Stomach (tissue), 4 donors: ENCODE measurements around the gene ACBD3.

Experiments
- CTCF ChIP-seq, 7 experiments: fragments of 450-650 bp in 4 of 7; fragments of 200-600 bp in 3 of 7; sonication (generic) in 3 of 7; IDR thresholded peaks; one replicate each; pipeline ENCODE4 v1.5.1; 2016 to 2019; ENCODE audit warnings: antibody characterized with exemption in 7 of 7, control low read depth in 2 of 7, mild to moderate bottlenecking in 1 of 7
- EP300 ChIP-seq: sonication (generic); formaldehyde crosslinking; IDR thresholded peaks from one replicate; pipeline ENCODE4 v1.6.1; 2017; ENCODE audit warnings: antibody characterized with exemption
- POLR2AphosphoS5 ChIP-seq, 3 donors: sonication (generic); formaldehyde crosslinking; IDR thresholded peaks; one replicate each; pipeline ENCODE4 v1.6.1; 2016; ENCODE audit warnings: antibody characterized with exemption in 3 of 3

GRCh38 chr1:226123212-226123560, 63.4 kb downstream of the ACBD3 start:
- TF ChIP-seq POLR2AphosphoS5 (IDR thresholded peaks at IDR 0.05) = no peak
- TF ChIP-seq CTCF (IDR thresholded peaks at IDR 0.05) = no peak
- TF ChIP-seq EP300 = no peak
